ENCODE data around the gene SOX8. TPM values are rescaled to one million over a fixed set of nuclear protein-coding genes. Genes with fewer than 3 reads are reported as not detected.

Gene SOX8
- total RNA-seq, 8 experiments from 2014 or later, result 0.51 to 16.3 (median 4.2) TPM

GRCh38 chr16:998615-999014, 17.0 kb downstream of the SOX8 start:
- 73 to 100% (median 87%) methylated on average over 3 to 4 of the region's 11 CpGs; no CpG with 5 or more reads in 6 of the 10 experiments for WGBS, 10 experiments
- Histone ChIP-seq H3K4me3 (no peak overlapping the region), H3K27ac (peak overlapping the region in 1 of 2 donors; percentile 95), H3K4me1 (replicated peaks in 1 of 2) (peaks cover 34 to 39% of the 10 kb centered on the region in 2 donors)
- in situ Hi-C loops (cut with MboI; ENCODE audit: low pct_unique_long_range_greater_than_20kb in 2 of 9, low sequenced_read_pairs in 9 of 9, unreplicated experiment in 9 of 9), result no loop called here
- no peak for ATAC-seq (replicated peaks in 6 of 8)

- Histone ChIP-seq H3K4me3 (no peak overlapping the region), H3K4me1 (replicated peaks in 1 of 2) (peaks cover 34 to 39% of the 10 kb centered on the region in 2 donors), H3K27ac (no peak overlapping the region)
- in situ Hi-C loops (cut with MboI; ENCODE audit: low pct_unique_long_range_greater_than_20kb in 2 of 9, low sequenced_read_pairs in 9 of 9, unreplicated experiment in 9 of 9), result no loop called here
- 70 to 100% (median 92%) methylated on average over 2 to 3 of the region's 11 CpGs; no CpG with 5 or more reads in 6 of the 10 experiments for WGBS, 10 experiments
- ATAC-seq (replicated peaks in 6 of 8), result no peak
Measured at GRCh38 chr16:999677-1000076, 18.1 kb downstream of the SOX8 start.

DNA sequence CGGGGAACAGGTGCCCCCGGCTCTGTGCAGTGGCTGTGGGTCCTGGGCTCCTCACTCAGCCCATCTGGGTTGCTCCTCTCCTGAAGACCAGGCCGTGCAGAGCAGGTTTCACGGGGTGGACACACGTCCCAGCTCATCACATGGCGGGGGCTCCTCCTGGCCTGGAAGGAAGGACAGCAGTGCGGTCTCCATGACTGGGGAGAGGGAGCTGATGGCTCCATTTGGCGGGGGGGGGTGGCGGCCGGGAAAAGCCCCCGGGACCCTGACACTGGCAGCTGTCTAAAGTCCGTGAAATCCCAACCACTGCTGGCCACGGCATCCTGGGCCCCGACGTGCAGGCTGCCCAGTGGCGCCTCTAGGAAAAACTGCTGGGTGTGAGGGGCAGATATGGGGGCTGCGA, 19.0 kb downstream of the SOX8 start:
- H3K4me3 ChIP-seq, result no peak overlapping the region
- in situ Hi-C loops (cut with MboI; ENCODE audit: low pct_unique_long_range_greater_than_20kb in 2 of 9, low sequenced_read_pairs in 9 of 9, unreplicated experiment in 9 of 9), result no loop called here
- no peak for ATAC-seq (replicated peaks in 6 of 8)
- H3K27ac ChIP-seq, result no peak overlapping the region
- peaks cover 35 to 41% of the 10 kb centered on the region in 2 donors for H3K4me1 ChIP-seq (replicated peaks in 1 of 2)
- 100% methylated on average over 1 of the region's 17 CpGs; no CpG with 5 or more reads in 9 of the 10 experiments for WGBS, 10 experiments

- Histone ChIP-seq H3K4me1 (replicated peaks in 1 of 2) (peaks cover 37 to 41% of the 10 kb centered on the region in 2 donors), H3K27ac (no peak overlapping the region), H3K4me3 (no peak overlapping the region)
- 47 to 100% (median 82%) methylated on average over 1 to 5 of the region's 11 CpGs; no CpG with 5 or more reads in 5 of the 10 experiments for WGBS, 10 experiments
- no peak for ATAC-seq (replicated peaks in 6 of 8)
- in situ Hi-C loops (cut with MboI; ENCODE audit: low pct_unique_long_range_greater_than_20kb in 2 of 9, low sequenced_read_pairs in 9 of 9, unreplicated experiment in 9 of 9), result no loop called here
Measured at GRCh38 chr16:1001096-1001495, 19.5 kb downstream of the SOX8 start.

GRCh38 chr16:1002399-1003166, 21.0 kb downstream of the SOX8 start:
- in situ Hi-C loops (cut with MboI; ENCODE audit: low pct_unique_long_range_greater_than_20kb in 2 of 9, low sequenced_read_pairs in 9 of 9, unreplicated experiment in 9 of 9), result no loop called here

DNA sequence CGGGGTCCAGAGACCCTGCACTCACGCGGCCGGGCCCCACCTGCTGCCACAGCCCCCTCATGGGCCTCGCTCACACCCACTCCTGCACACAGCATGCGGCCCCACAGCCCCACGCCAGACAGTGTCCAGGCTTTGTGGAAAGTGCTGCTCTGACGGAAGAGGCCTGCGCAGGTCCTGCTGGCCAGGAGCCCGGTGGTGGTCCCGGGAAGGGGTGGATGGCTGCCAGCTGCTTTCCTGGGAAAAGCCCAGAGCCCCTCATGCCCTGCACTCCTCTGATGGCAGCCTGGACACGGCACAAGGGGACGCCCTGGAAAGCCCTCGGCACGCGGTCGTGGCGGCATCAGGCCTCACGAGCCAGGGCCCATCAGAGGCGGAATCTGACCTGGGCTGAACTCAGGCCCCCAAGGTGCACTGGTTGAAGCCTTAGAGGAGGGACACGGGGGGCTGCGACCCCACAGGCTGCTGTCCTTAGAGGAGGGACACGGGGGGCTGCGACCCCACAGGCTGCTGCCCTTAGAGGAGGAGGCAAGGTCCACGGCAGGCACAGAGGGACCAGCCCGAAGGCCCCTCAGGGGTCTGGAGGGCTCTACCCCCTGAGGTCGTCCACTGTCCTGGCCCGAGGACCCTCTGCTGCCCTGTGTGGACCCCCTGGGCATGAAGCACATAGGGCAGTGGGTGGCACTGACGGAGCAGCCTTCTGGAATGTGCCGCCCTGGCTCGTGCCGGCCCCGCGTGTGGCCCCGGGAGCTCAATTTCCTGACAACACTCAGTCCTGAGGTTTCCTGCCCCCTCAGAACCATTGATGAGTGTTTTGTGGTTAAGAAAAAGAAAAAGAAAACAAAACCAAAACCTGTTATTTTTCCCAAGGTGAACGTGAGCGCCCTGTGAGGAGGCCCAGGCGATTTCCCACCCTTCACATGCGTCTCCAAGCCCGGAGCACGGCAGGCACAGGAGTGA, 22.1 kb downstream of the SOX8 start:
- peak overlapping the region in 1 of 2 donors; percentile 76 for H3K27ac ChIP-seq
- H3K4me3 ChIP-seq, result no peak overlapping the region
- peak in 1 of 8 experiments; percentile 6 for ATAC-seq (replicated peaks in 6 of 8)
- peaks cover 16 to 19% of the 10 kb centered on the region in 2 donors for H3K4me1 ChIP-seq (replicated peaks in 1 of 2)
- WGBS, 10 experiments, result 80 to 100% (median 89%) methylated on average over 1 to 12 of the region's 41 CpGs; no CpG with 5 or more reads in 5 of the 10 experiments
- in situ Hi-C loops (cut with MboI; ENCODE audit: low pct_unique_long_range_greater_than_20kb in 2 of 9, low sequenced_read_pairs in 9 of 9, unreplicated experiment in 9 of 9), result no loop called here

More at GRCh38 chr16:1002399-1003166, 21.0 kb downstream of the SOX8 start:
- H3K4me1 ChIP-seq (replicated peaks in 1 of 2), result peaks cover 24 to 28% of the 10 kb centered on the region in 2 donors
- H3K4me3 ChIP-seq, result no peak overlapping the region
- peak overlapping the region in 1 of 2 donors; percentile 76 for H3K27ac ChIP-seq
- peak in 7 of 8 experiments; percentile 34 to 91 (median 78) for ATAC-seq (replicated peaks in 6 of 8)
- WGBS, 10 experiments, result 10 to 70% (median 59%) methylated on average over 2 to 17 of the region's 46 CpGs; no CpG with 5 or more reads in 5 of the 10 experiments

- WGBS, 10 experiments, result 36 to 100% (median 89%) methylated on average over 1 to 8 of the region's 11 CpGs; no CpG with 5 or more reads in 5 of the 10 experiments
- Histone ChIP-seq H3K4me1 (replicated peaks in 1 of 2) (peaks cover 23 to 28% of the 10 kb centered on the region in 2 donors), H3K27ac (no peak overlapping the region), H3K4me3 (no peak overlapping the region)
- ATAC-seq (replicated peaks in 6 of 8), result no peak
- in situ Hi-C loops (cut with MboI; ENCODE audit: low pct_unique_long_range_greater_than_20kb in 2 of 9, low sequenced_read_pairs in 9 of 9, unreplicated experiment in 9 of 9), result no loop called here
Measured at GRCh38 chr16:1005286-1005685, 23.7 kb downstream of the SOX8 start.

GRCh38 chr16:1006781-1007180, 25.2 kb downstream of the SOX8 start:
- ATAC-seq (replicated peaks in 6 of 8), result no peak
- Histone ChIP-seq H3K4me3 (no peak overlapping the region), H3K4me1 (replicated peaks in 1 of 2) (peaks cover 29 to 34% of the 10 kb centered on the region in 2 donors), H3K27ac (no peak overlapping the region)
- 97% methylated on average over 13 of the region's 25 CpGs; no CpG with 5 or more reads in 9 of the 10 experiments for WGBS, 10 experiments
- in situ Hi-C loops (cut with MboI; ENCODE audit: low pct_unique_long_range_greater_than_20kb in 2 of 9, low sequenced_read_pairs in 9 of 9, unreplicated experiment in 9 of 9), result no loop called here

- ATAC-seq (replicated peaks in 6 of 8), result no peak
- 40 to 86% (median 84%) methylated on average over 2 to 6 of the region's 16 CpGs; no CpG with 5 or more reads in 7 of the 10 experiments for WGBS, 10 experiments
Measured at GRCh38 chr16:1007284-1007850, 25.8 kb downstream of the SOX8 start.

DNA sequence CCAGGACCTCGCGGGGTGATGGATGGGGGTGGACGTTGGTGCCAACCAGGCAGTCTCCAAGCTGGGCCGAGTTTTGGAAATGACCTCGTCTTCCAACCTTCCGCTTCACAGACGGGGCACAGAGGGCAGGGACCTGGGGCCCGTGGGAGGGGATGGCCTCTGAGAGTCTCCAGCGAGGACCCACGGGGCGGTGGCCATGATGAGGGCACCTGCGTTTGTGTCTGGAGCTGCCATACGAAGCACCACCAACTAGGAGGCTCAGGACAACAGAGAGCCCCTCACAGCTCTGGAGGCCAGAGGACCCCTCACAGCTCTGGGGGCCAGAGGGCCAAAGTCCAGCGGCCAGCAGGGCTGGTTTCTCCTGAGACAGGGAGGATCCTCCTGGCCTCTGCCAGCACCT, 26.5 kb downstream of the SOX8 start:
- Histone ChIP-seq H3K27ac (no peak overlapping the region), H3K4me3 (no peak overlapping the region), H3K4me1 (replicated peaks in 1 of 2) (peaks cover 21 to 22% of the 10 kb centered on the region in 2 donors)
- in situ Hi-C loops (cut with MboI; ENCODE audit: low pct_unique_long_range_greater_than_20kb in 2 of 9, low sequenced_read_pairs in 9 of 9, unreplicated experiment in 9 of 9), result no loop called here
- WGBS, 10 experiments, result 100% methylated on average over 2 of the region's 14 CpGs; no CpG with 5 or more reads in 8 of the 10 experiments
- ATAC-seq (replicated peaks in 6 of 8), result no peak

More at GRCh38 chr16:1007284-1007850, 25.8 kb downstream of the SOX8 start:
- Histone ChIP-seq H3K4me3 (no peak overlapping the region), H3K27ac (no peak overlapping the region), H3K4me1 (replicated peaks in 1 of 2) (peaks cover 27 to 29% of the 10 kb centered on the region in 2 donors)
- in situ Hi-C loops (cut with MboI; ENCODE audit: low pct_unique_long_range_greater_than_20kb in 2 of 9, low sequenced_read_pairs in 9 of 9, unreplicated experiment in 9 of 9), result no loop called here

DNA sequence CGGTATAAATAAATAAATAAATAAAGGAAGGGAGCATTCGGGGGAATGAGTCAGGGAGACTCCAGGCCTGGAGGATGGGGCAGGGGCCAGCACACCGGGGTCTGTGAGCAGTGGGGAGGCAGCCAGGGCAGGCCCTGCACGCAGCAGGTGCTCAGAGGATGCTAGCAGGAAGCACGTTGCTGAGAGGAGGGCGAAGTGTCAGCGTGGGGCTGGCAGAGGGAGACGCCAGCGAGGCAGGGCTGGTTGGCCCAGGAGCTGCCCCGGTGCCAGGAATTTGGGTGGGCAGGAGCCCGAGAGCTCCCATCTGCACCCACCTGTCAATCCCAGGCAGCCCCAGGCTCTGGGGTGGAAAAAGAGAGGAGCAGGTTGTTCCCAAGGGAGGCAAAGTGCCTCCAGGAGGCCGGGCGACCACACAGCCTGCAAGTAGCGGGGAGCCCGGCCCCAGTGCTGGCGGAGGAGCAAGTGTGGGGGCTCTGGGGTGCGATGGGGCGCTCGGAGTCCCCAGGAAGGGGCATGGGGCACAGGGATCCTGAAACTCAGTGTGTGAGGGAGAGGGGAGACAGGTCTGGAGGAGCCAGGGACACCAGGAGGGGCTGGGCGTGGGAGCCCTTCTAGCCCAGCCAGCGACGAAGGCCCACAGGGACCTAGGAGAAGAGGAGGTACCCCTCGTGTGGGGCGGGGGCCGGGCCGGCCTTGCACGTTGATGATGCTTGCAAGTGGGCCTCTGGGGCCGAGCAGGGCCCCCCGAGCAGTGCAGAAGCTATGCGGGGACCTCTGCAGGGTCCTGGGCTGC, 28.0 kb downstream of the SOX8 start:
- Histone ChIP-seq H3K27ac (no peak overlapping the region), H3K4me1 (replicated peaks in 1 of 2) (peaks cover 17 to 24% of the 10 kb centered on the region in 2 donors), H3K4me3 (no peak overlapping the region)
- in situ Hi-C loops (cut with MboI; ENCODE audit: low pct_unique_long_range_greater_than_20kb in 2 of 9, low sequenced_read_pairs in 9 of 9, unreplicated experiment in 9 of 9), result no loop called here
- 84 to 92% methylated on average over 6 to 7 of the region's 30 CpGs; no CpG with 5 or more reads in 8 of the 10 experiments for WGBS, 10 experiments
- peak in 3 of 8 experiments; percentile 2 to 9 (median 8) for ATAC-seq (replicated peaks in 6 of 8)

GRCh38 chr16:1010251-1010650, 28.7 kb downstream of the SOX8 start:
- in situ Hi-C loops (cut with MboI; ENCODE audit: low pct_unique_long_range_greater_than_20kb in 2 of 9, low sequenced_read_pairs in 9 of 9, unreplicated experiment in 9 of 9), result no loop called here
- peaks cover 17 to 31% of the 10 kb centered on the region in 2 donors for H3K4me1 ChIP-seq (replicated peaks in 1 of 2)
- no peak overlapping the region for H3K27ac ChIP-seq
- ATAC-seq (replicated peaks in 6 of 8), result peak in 5 of 8 experiments; percentile 45 to 61 (median 49)
- 32% methylated on average over 5 of the region's 20 CpGs; no CpG with 5 or more reads in 9 of the 10 experiments for WGBS, 10 experiments
- H3K4me3 ChIP-seq, result no peak overlapping the region

Measured in motor neuron (in vitro differentiated cells).